Epithelial cell of proximal tubule (primary cell): ENCODE results near the gene TRIM41. TPM values are rescaled to one million over a fixed set of nuclear protein-coding genes. Genes with fewer than 3 reads are reported as not detected.

Source experiments
- DNase-seq: peaks from one replicate; pipeline ENCODE4 v3.0.0-alpha.2; 2011; ENCODE audit warnings: low read depth
- H3K4me3 ChIP-seq: 2 replicates; pipeline ENCODE4 v1.5.1; 2011; ENCODE audit warnings: low read depth, mild to moderate bottlenecking, low read length
- total RNA-seq: library from RNA; depleted of rRNA; stranded (reverse); fragments of >200 nt; gene quantifications from 2 replicates; pipeline ENCODE4 v1.2.3, GENCODE V29; 2015
- TF ChIP-seq, protein P1 (sequence below): conservative IDR thresholded peaks from 2 replicates; pipeline ENCODE4 v1.5.1; 2012; ENCODE audit warnings: low read depth, mild to moderate bottlenecking, low read length

The TRIM41 gene
- total RNA-seq, 1 donor from 2014 or later: 12.4 TPM

DNA sequence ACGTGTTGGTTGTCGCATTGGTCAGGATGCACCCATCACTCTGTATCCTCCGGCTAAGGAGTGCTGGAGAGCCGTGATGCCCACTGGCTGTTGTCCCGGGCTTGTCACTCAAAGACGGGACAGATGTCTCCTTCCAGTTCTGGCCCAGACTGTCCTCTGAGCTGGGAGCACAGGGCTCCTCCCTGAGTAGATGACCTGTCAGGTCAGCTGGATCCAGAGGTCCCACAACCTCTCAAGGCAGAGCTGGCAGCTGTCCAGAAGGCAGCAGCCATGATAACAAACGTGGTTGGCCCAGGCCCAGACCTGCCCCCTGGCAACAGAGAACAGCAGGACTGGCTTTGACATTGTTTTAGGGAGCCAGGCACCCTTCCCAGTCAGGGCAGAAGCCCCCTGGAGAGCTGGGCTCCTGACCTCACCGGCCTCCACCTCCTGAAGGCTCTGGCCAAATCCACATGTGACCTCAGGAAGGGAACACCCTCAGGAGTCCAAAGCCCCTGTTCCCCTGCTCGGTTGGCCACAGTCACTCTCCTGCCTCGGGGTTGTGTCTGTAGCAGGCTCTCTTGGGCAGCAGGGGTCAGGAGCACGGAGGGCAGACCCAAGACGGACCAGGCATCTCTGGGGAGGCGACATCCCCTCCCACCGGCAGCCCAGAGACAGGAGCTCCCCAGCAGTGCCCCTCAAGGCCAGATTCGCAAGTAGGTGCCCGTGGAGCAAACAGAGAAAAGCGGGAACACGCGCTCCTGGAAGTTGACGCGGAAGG is 28.4 kb upstream of the TRIM41 start:
- TF ChIP-seq, protein P1, sequence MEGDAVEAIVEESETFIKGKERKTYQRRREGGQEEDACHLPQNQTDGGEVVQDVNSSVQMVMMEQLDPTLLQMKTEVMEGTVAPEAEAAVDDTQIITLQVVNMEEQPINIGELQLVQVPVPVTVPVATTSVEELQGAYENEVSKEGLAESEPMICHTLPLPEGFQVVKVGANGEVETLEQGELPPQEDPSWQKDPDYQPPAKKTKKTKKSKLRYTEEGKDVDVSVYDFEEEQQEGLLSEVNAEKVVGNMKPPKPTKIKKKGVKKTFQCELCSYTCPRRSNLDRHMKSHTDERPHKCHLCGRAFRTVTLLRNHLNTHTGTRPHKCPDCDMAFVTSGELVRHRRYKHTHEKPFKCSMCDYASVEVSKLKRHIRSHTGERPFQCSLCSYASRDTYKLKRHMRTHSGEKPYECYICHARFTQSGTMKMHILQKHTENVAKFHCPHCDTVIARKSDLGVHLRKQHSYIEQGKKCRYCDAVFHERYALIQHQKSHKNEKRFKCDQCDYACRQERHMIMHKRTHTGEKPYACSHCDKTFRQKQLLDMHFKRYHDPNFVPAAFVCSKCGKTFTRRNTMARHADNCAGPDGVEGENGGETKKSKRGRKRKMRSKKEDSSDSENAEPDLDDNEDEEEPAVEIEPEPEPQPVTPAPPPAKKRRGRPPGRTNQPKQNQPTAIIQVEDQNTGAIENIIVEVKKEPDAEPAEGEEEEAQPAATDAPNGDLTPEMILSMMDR: no peak
- H3K4me3 ChIP-seq: no peak overlapping the region
- no peak for DNase-seq

DNA sequence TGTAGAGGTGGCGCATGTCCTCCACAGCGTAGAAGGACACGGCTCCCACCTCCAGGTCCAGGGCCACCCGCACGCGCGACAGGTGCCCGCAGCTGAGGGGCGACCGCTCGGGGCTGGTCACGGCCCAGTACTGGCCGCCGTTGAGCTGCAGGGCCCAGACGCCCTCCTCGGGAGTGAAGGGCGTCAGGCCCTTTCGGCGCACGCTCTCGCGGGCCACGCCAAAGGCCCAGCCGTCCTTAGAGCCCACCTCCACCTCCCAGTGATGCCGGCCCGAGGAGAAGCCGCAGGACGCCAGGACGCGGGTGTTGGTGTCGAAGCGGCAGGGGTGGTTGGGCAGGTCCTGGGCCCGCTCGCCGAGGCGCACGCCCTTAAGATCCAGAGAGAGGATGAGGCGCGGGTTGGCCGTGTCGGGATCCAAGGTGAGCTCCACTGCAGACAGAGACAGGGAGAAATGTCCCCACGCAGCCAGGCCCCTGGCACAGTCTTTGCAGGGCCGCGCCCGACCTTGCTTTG is 27.8 kb upstream of the TRIM41 start:
- TF ChIP-seq, protein P1: no peak
- DNase-seq: no peak
- H3K4me3 ChIP-seq: no peak overlapping the region

DNA sequence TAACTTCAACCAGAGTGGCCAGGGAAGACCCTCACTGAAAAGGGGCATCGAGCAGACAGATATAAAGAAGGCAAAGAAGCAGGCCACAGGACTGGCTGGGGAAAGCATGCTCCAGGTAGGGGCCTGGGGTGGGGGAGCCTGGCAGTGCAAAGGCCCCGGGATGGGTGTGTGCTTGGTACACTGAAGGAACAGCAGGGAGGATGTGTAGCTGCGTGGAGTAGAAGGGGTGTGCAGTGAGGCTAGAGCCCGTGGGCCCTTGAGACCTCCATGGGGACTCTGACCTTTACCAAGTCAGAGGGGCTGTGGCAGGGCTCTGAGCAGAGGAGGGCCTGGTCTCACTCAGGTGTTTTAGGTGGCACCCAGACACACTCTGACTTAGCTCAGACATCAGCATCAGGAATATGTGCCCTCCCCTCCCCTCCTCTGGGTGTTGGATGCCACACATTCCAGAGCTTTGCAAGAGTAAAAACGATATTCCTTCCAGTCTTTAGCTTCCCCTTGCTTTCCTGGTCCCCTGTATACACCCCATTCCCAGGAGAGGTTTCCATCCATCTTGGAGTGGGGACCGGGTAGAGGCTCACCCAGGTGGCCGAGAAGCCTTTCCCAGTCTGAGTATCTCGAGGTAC is 25.6 kb upstream of the TRIM41 start:
- TF ChIP-seq, protein P1: no peak
- DNase-seq: no peak
- H3K4me3 ChIP-seq: no peak overlapping the region

DNA sequence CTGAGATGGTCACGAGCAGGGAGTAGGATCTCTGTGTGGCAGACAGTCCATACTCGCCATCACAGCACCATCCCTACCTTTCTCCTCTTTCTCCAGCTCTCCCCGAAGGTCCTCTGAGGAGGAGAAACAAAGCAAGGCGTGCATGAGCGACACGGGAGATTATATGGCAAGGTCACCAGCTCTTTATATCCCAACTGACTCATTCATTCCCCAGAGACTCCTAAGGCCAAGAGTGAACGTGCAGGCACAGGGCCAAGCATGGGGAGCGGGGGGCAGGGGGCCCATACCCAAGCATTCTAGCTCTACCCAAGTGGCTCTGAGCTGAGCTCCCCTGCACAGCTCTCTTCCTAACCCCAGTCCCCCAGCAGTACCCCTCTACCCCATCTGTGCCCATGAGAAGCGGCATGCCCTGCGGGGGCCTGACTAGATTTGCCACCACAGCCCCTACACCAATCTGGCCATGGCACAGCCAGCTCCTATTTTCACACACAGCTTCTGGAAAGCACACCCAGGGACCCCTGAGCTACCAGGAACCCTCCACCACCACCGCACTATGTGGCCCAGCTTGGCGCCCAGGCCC is 24.9 kb upstream of the TRIM41 start:
- no peak for DNase-seq
- H3K4me3 ChIP-seq: no peak overlapping the region
- TF ChIP-seq, protein P1: no peak

DNA sequence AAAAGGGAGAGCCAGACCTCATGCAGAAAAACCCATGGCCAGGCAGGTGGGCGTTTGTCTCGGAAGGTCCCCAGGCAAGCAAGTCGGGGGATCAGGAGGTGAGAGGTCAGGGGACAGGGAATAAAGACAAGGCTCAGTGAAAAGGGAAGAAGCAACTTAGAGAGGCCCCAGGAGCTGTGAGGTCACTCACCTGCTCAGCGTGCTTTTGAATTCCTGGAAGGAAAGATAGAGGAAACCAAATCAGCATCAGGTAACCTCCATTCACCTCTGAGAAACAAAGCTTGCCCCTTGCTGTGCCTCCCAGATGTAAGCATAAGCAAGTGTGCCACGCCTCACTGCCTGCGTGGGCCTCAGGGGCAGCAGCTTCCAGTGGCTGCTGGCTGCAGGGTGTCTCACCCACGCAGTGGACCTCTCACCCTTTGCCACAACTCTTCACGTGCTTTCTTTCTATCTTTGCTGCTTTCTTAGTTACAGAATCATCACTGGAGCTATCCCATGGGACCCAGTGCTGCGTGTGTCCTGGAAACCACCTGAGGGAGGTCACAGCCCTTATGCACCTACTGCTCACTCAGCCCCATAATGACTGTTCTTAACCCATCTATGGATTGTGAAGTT is 24.1 kb upstream of the TRIM41 start:
- TF ChIP-seq, protein P1: no peak
- H3K4me3 ChIP-seq: no peak overlapping the region
- DNase-seq: no peak

DNA sequence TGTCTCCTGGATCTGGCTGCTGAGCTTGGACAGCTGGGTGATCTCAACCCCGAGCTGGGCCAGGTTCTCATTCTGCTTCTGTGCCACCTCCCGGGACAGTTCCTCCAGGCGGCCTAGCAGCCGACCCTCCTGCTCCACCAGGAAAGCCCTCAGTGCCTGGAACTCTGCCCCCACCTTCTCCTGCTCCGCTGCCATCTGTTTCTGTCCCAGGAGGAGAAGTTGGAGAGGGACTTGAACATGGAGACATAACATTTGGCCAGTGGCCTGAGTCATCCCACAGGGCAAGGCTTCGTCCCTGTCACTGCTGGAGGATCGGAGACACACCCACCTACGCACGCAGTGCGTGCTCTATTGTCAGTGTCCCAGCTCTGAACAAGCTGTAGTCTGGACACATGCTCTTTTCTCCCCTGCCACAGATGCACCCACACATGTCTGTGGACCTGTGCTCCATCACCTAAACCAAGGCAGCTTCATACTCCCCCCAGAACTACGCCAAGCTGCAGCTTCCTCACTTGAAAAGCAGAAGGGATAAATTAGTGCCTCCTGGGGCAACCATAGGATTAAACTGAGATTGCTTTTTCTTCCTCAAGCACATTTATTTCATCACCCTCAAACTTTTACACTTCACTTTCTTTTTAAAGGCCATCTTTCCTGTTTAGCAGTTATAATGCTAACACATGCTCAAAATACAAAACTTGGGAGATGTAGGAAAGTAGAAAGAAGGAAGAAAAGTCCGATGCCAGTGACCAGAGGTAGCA is 23.0 kb upstream of the TRIM41 start:
- no peak overlapping the region for H3K4me3 ChIP-seq
- DNase-seq: no peak
- TF ChIP-seq, protein P1: no peak
